Psoas muscle (tissue), 8 donors: ENCODE data around the gene ATXN10. TPM values are rescaled to one million over a fixed set of nuclear protein-coding genes. Genes with fewer than 3 reads are reported as not detected.

Experiments
- ATAC-seq, 4 donors: fragments of 200-7000 bp; cut with Tn5 transposase; one replicate each; pipeline ENCODE4 v1.9.1; 2020; ENCODE audit warnings: moderate library complexity in 3 of 4, mild to moderate bottlenecking in 2 of 4
- DNase-seq, 2 donors: peaks; one replicate each; pipeline ENCODE4 v3.0.0-alpha.2; 2020
- H3K27ac ChIP-seq: fragments of 200-600 bp; one replicate; pipeline ENCODE4 v1.8.0; 2022
- H3K27me3 ChIP-seq, 3 donors: fragments of 200-600 bp in 1 of 3; one replicate each; pipeline versions ENCODE4 v1.6.1 to v1.8.0; 2013 to 2022; ENCODE audit warnings: low read length in 2 of 3, mild to moderate bottlenecking in 2 of 3, moderate library complexity in 1 of 3; ENCODE audit not compliant: insufficient read depth in 3 of 3
- H3K36me3 ChIP-seq, 2 donors: fragments of 200-600 bp in 1 of 2; one replicate each; pipeline versions ENCODE4 v1.6.1 to v1.8.0; 2013 to 2022; ENCODE audit warnings: low read depth in 1 of 2, mild to moderate bottlenecking in 1 of 2, moderate library complexity in 1 of 2; ENCODE audit not compliant: insufficient read depth in 1 of 2
- H3K4me1 ChIP-seq: fragments of 200-600 bp; one replicate; pipeline ENCODE4 v1.8.0; 2022
- H3K4me3 ChIP-seq: fragments of 200-600 bp; one replicate; pipeline ENCODE4 v1.8.0; 2022; ENCODE audit warnings: mild to moderate bottlenecking
- H3K9me3 ChIP-seq: fragments of 200-600 bp; one replicate; pipeline ENCODE4 v1.8.0; 2022
- WGBS, 3 donors: extraction: QIAGEN DNeasy Blood & Tissue Kit; methylation state at CpG; one replicate each; pipeline versions ENCODE4 v1.1.6 to v1.1.7; 2013; 5-methylcytosine and 5-hydroxymethylcytosine counted together
- intact Hi-C, 2 donors: fragments of 100-400 bp; cut with DNase I; formaldehyde crosslinking; loops; one replicate each; pipeline versions ENCODE4 v1.11.0 to v1.14.2; 2022
- polyA plus RNA-seq, 3 donors: library from polyadenylated mRNA; stranded (reverse); fragments of 200-250 nt; gene quantifications; one replicate each; pipeline ENCODE4 v1.2.3, GENCODE V29; 2013
- total RNA-seq, 4 donors: library from RNA; stranded (reverse); fragmentation: NEBNext Ultra II Directional in 2 of 4; extraction: Animal tissue kit (Norgen Biotek cat#: 25700) in 2 of 4; gene quantifications; one replicate each; pipeline versions ENCODE4 v1.2.1 to v1.2.4, GENCODE V29; 2021 to 2023
- TF ChIP-seq, protein P1 (sequence below): fragments of 200-600 bp; IDR thresholded peaks from one replicate; pipeline ENCODE4 v1.8.0; 2022; ENCODE audit warnings: antibody characterized with exemption
- donor health status: healthy with polysubstance abuse.
- donor health status: DM: no; HTN: no; CAD: no; lungs with moderate emphysema.
- donor health status: Bipolar disorder and iron deficiency.
- donor health status: healthy.
- donor health status: DM: yes; HTN: yes; CAD: no.
- donor health status: DM: no; HTN: no; CAD: no.
- donor health status: DM: no; HTN: no; CAD: no.
- donor health status: DM: yes; HTN: yes; CAD: no.

ATXN10 gene
- total and polyA plus RNA-seq, 7 donors: 57.7 to 173 (median 115) TPM

DNA sequence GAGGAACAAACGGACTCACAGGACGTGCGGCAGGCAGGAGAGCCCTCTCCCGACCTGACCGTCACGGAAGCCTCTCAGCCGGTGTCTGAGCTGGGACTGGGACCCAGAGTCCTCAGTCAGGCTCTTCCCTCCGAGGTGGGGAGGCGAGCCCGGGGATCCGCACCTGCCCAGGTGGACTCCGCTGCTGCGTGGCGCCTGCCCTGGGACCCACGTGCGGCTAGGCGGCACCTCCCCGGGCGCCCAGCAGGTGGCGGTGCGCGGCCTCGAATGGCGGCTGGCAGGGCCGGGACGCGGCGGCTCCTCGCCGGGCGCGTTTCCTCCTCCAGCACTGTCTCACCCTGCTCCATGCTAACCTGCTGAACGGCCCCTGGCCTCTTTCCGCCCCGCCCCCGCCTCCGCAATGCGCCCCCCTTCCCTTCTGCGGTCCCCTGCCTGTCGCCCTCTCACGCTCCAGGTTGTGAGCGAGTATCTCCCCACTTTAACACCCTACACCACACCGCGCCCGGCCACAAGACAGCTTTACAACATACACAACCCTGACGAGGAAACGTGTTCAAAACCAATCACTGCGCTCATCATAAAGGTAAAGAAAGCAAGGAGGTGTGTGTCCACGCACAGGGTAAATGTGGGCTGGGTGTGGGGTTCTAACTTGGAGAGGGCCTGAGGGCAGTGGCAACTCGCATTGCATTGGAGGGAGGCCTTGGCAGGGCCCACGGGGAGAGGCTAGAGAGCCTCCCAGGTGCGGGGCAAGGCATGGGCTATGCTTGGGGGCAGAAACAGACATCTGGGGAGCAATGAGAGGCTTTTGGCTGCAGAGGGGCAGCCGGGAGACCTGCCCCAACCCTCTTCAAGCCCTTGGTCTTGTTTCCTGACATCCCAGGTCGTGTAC, 25.9 kb upstream of the ATXN10 start:
- intact Hi-C loops: loop anchor here (5.0 to 10.0 kb wide), 2 partner anchors 189 to 217 kb away; no protein-coding TSS in a partner anchor
- DNase-seq (peak; percentile 77 to 86), ATAC-seq (peak; percentile 92 to 99 (median 96))
- H3K27ac ChIP-seq: no peak overlapping the region
- H3K4me3 ChIP-seq: no peak overlapping the region
- no peaks in the 10 kb centered on the region for H3K4me1 ChIP-seq
- TF ChIP-seq, protein P1, sequence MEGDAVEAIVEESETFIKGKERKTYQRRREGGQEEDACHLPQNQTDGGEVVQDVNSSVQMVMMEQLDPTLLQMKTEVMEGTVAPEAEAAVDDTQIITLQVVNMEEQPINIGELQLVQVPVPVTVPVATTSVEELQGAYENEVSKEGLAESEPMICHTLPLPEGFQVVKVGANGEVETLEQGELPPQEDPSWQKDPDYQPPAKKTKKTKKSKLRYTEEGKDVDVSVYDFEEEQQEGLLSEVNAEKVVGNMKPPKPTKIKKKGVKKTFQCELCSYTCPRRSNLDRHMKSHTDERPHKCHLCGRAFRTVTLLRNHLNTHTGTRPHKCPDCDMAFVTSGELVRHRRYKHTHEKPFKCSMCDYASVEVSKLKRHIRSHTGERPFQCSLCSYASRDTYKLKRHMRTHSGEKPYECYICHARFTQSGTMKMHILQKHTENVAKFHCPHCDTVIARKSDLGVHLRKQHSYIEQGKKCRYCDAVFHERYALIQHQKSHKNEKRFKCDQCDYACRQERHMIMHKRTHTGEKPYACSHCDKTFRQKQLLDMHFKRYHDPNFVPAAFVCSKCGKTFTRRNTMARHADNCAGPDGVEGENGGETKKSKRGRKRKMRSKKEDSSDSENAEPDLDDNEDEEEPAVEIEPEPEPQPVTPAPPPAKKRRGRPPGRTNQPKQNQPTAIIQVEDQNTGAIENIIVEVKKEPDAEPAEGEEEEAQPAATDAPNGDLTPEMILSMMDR: peak; percentile 98
- no peaks in the 10 kb centered on the region for H3K36me3 ChIP-seq
- H3K27me3 ChIP-seq: peaks cover 0 to 29% (median 0%) of the 10 kb centered on the region in 3 donors
- H3K9me3 ChIP-seq: no peaks in the 10 kb centered on the region
- 22 to 27% (median 26%) methylated on average over 43 to 54 of the region's 54 CpGs for WGBS, 3 donors

DNA sequence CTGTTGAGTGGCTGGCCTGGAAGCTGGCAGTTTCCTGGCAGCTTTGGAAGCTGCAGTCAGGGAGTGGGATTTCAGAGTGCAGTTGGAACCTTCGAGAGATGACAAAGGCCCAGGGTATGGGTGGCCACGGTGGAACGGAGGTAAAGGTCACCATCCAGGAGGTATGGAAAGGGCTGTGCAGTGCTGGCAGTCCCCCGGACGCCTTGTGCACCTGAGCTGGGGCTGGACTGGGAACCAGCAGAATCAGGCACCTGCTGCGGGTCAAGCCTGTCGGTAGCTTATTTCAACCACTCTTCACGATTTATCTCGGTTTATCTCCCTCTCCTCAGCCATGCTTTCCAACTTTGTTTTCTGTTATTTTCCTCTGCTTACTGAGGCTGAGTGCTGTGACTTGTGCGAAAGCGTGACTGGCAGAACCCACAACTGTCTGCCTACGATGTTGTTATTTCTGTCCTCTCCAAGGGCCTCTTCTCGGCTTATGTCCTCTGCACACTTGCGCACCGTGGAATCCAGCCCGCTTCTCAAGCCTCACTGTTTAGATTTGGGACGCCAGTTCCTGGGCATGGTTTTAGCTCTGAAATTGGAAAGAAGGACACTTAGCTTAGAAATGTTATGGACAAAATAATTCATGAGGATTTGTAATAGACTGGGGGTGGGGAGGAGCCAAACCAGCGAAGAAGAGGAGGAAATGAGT, 24.0 kb upstream of the ATXN10 start:
- no peak overlapping the region for H3K4me3 ChIP-seq
- intact Hi-C loops: loop anchor here (1.0 to 10.0 kb wide), 3 partner anchors 69 to 215 kb away; no protein-coding TSS in a partner anchor
- DNase-seq (no peak), ATAC-seq (no peak)
- no peaks in the 10 kb centered on the region for H3K4me1 ChIP-seq
- H3K27me3 ChIP-seq: peaks cover 0 to 33% (median 0%) of the 10 kb centered on the region in 3 donors
- no peaks in the 10 kb centered on the region for H3K36me3 ChIP-seq
- TF ChIP-seq, protein P1: no peak
- WGBS, 3 donors: 78 to 82% (median 80%) methylated on average over 18 of the region's 18 CpGs
- no peaks in the 10 kb centered on the region for H3K9me3 ChIP-seq
- H3K27ac ChIP-seq: no peak overlapping the region

DNA sequence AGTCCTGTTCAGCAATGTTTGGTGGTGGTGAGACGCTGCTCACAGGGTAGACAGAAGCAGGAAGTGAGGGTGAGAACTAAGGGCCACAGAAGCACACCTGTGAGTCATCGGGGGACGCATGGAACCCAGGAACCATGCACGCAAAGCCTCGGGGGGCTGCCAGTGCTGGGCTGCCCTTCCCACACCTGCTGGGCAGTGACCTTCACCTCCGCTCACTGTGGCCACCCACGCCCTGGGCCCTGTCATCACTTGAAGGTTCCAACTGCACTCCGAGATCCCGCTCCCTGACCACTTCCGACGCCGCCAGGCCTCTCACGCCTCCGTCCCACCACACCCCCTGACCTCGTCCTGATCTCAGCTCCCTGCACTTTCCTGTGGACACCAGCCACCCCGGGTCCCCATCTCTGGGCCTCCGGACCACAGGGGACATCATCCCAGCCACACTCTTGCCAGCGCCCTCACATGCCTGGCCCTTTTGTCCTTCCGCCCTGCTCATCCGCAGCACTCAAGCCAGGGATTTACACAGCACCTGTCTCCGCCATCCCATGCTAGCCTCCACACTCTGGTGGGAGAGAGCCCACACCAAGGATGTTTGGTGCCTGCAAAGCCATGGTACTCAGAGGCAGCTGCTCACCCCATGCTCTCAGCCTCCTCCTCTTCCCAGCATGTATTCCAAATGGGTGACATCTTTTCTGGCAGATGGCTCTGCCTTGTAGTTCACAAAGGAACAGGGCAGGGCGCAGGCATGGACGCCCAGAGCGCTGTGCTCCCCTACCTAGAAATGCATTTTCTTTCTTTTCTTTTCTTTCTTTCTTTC, 23.1 kb upstream of the ATXN10 start:
- TF ChIP-seq, protein P1: no peak
- intact Hi-C loops: loop anchor here (1.0 to 10.0 kb wide), 3 partner anchors 70 to 214 kb away; no protein-coding TSS in a partner anchor
- no peak for ATAC-seq
- H3K4me3 ChIP-seq: no peak overlapping the region
- no peak overlapping the region for H3K27ac ChIP-seq
- peaks cover 0 to 41% (median 0%) of the 10 kb centered on the region in 3 donors for H3K27me3 ChIP-seq
- no peaks in the 10 kb centered on the region for H3K4me1 ChIP-seq
- no peaks in the 10 kb centered on the region for H3K36me3 ChIP-seq
- no peak for DNase-seq
- no peaks in the 10 kb centered on the region for H3K9me3 ChIP-seq
- 70 to 76% (median 72%) methylated on average over 23 to 24 of the region's 24 CpGs for WGBS, 3 donors

DNA sequence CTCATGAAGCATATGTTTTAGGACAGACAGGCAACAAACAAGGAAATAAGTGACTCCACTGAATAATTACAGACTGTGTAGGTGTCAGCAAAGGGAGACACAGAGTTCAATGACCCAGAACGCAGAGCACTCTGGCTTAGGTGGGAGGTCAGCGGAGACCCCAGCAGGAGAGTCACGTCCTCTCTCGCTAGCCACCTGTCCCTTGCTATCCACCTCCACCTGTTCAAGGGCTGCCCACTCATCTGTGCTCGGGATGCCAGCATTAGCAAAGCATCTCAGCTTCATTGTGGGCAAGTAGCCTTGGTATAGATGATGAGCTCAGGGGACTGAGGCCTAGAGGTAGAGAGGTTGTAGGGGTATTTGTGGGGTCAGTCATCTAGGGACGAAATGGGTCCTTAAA, 21.8 kb upstream of the ATXN10 start:
- no peaks in the 10 kb centered on the region for H3K9me3 ChIP-seq
- TF ChIP-seq, protein P1: no peak
- H3K27me3 ChIP-seq: peaks cover 0 to 39% (median 0%) of the 10 kb centered on the region in 3 donors
- no peaks in the 10 kb centered on the region for H3K36me3 ChIP-seq
- intact Hi-C loops: loop anchor here (5.0 to 10.0 kb wide), 2 partner anchors 185 to 212 kb away; no protein-coding TSS in a partner anchor
- ATAC-seq: no peak
- WGBS, 3 donors: 89 to 93% (median 91%) methylated on average over 6 of the region's 6 CpGs
- H3K4me3 ChIP-seq: no peak overlapping the region
- no peak for DNase-seq
- H3K27ac ChIP-seq: no peak overlapping the region
- no peaks in the 10 kb centered on the region for H3K4me1 ChIP-seq
